Stomach (tissue), 9 donors: ENCODE results near the gene TDRD15. TPM values are rescaled to one million over a fixed set of nuclear protein-coding genes. Genes with fewer than 3 reads are reported as not detected.

Experiments
- DNase-seq, 2 donors: peaks; one replicate each; pipeline versions ENCODE4 v3.0.0 to v3.0.0-alpha.2; 2013 to 2019
- H3K27ac ChIP-seq, 5 donors: fragments of 200-600 bp in 4 of 5; sonication (generic) in 4 of 5; one replicate each; pipeline ENCODE4 v1.5.1; 2013 to 2019; ENCODE audit warnings: mild to moderate bottlenecking in 1 of 5, moderate library complexity in 1 of 5
- H3K27me3 ChIP-seq, 3 donors: fragments of 200-600 bp; sonication (generic); one replicate each; pipeline ENCODE4 v1.5.1; 2017 to 2019; ENCODE audit warnings: mixed run types in 1 of 3
- H3K36me3 ChIP-seq, 4 donors: fragments of 200-600 bp; sonication (generic); 1 replicate in 3 of 4; 2 replicates in 1 of 4; pipeline ENCODE4 v1.5.1; 2016 to 2019
- H3K4me1 ChIP-seq, 4 donors: fragments of 200-600 bp; sonication (generic); one replicate each; pipeline ENCODE4 v1.5.1; 2016 to 2019
- H3K4me3 ChIP-seq, 4 donors: fragments of 200-600 bp; sonication (generic) in 3 of 4; one replicate each; pipeline ENCODE4 v1.5.1; 2016 to 2019; ENCODE audit warnings: mild to moderate bottlenecking in 1 of 4
- H3K9me3 ChIP-seq, 4 donors: fragments of 200-600 bp; sonication (generic); one replicate each; pipeline ENCODE4 v1.5.1; 2016 to 2019
- CTCF ChIP-seq, 7 experiments: fragments of 450-650 bp in 4 of 7; fragments of 200-600 bp in 3 of 7; sonication (generic) in 3 of 7; IDR thresholded peaks; one replicate each; pipeline ENCODE4 v1.5.1; 2016 to 2019; ENCODE audit warnings: antibody characterized with exemption in 7 of 7, control low read depth in 2 of 7, mild to moderate bottlenecking in 1 of 7
- EP300 ChIP-seq: sonication (generic); formaldehyde crosslinking; IDR thresholded peaks from one replicate; pipeline ENCODE4 v1.6.1; 2017; ENCODE audit warnings: antibody characterized with exemption
- POLR2A ChIP-seq, 4 donors: fragments of 450-650 bp; IDR thresholded peaks; one replicate each; pipeline ENCODE4 v1.6.1; 2016; ENCODE audit warnings: antibody characterized with exemption in 4 of 4, control low read depth in 2 of 4, mild to moderate bottlenecking in 1 of 4, moderate library complexity in 1 of 4
- POLR2AphosphoS5 ChIP-seq, 3 donors: sonication (generic); formaldehyde crosslinking; IDR thresholded peaks; one replicate each; pipeline ENCODE4 v1.6.1; 2016; ENCODE audit warnings: antibody characterized with exemption in 3 of 3
- WGBS, 5 donors: extraction: QIAGEN DNeasy Blood & Tissue Kit in 3 of 5; methylation state at CpG; one replicate each; pipeline versions ENCODE4 v1.1.5 to v1.1.7; 2013 to 2018; 5-methylcytosine and 5-hydroxymethylcytosine counted together
- intact Hi-C: fragments of 100-400 bp; cut with DNase I; formaldehyde crosslinking; loops from one replicate; pipeline ENCODE4 v1.15.1; 2023; ENCODE audit warnings: low total_unique reads
- polyA plus RNA-seq, 3 donors: library from polyadenylated mRNA; stranded (reverse); fragments of 200-250 nt; gene quantifications; one replicate each; pipeline ENCODE4 v1.2.3, GENCODE V29; 2013
- total RNA-seq, 5 donors: library from RNA; depleted of rRNA; stranded (reverse); fragments of >200 nt; gene quantifications; one replicate each; pipeline versions ENCODE4 v1.1.0 to v1.2.3, GENCODE V29; 2014 to 2016
- donor health status: healthy with polysubstance abuse.
- donor health status: Bipolar disorder and iron deficiency.
- donor health status: healthy.

TDRD15 gene
- total and polyA plus RNA-seq, 8 donors = under 0.01 TPM; not detected in 7

DNA sequence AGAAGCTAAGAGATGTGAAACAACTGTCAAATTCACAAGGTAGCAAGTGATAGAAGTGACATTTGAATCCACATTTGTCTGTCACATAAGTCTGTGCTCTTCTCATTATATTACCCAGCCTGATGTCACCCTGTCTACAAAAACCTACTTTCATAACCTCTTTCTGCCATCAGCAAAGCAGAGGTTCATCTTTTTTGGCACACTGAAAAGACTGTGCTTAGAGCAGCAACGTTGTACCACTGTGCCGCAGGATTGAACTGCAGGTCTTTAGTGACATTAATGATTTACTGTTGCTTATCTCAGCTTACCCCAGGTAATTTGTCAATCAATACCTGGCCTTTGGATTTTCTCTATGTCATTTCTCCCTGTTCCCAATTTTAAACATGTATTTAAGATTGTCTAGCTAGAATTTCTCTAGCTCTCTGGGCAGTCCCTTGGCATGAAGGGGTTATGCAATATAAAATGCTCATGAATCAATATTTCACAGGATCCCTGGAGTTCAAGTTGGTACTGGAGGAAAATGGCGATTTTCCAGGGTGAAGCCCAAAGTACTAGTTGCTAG lies 31.4 kb upstream of the TDRD15 start:
- Histone ChIP-seq H3K27me3 (no peaks in the 10 kb centered on the region), H3K36me3 (no peaks in the 10 kb centered on the region), H3K9me3 (no peaks in the 10 kb centered on the region), H3K4me1 (no peaks in the 10 kb centered on the region), H3K4me3 (no peak overlapping the region), H3K27ac (no peak overlapping the region)
- intact Hi-C loops = no loop called here
- TF ChIP-seq EP300 (no peak), CTCF (IDR thresholded peaks at IDR 0.05) (no peak), POLR2A (IDR thresholded peaks at IDR 0.05) (no peak), POLR2AphosphoS5 (IDR thresholded peaks at IDR 0.05) (no peak)
- no peak for DNase-seq
- WGBS, 5 donors = 34 to 53% (median 39%) methylated on average over 3 of the region's 3 CpGs

- 32 to 59% (median 39%) methylated on average over 1 of the region's 1 CpG for WGBS, 5 donors
- intact Hi-C loops = no loop called here
Measured at GRCh38 chr2:21095178-21095577, 28.6 kb upstream of the TDRD15 start.

GRCh38 chr2:21095714-21096113 lies 28.1 kb upstream of the TDRD15 start:
- Histone ChIP-seq H3K9me3 (no peaks in the 10 kb centered on the region), H3K27ac (no peak overlapping the region), H3K4me3 (no peak overlapping the region), H3K27me3 (no peaks in the 10 kb centered on the region), H3K36me3 (no peaks in the 10 kb centered on the region), H3K4me1 (no peaks in the 10 kb centered on the region)
- intact Hi-C loops = no loop called here
- TF ChIP-seq POLR2A (IDR thresholded peaks at IDR 0.05) = no peak
- no peak for TF ChIP-seq POLR2AphosphoS5 (IDR thresholded peaks at IDR 0.05)
- TF ChIP-seq EP300 = no peak
- no peak for TF ChIP-seq CTCF (IDR thresholded peaks at IDR 0.05)
- WGBS, 5 donors = 65 to 86% (median 77%) methylated on average over 3 of the region's 3 CpGs
- no peak for DNase-seq

More at GRCh38 chr2:21095178-21095577, 28.6 kb upstream of the TDRD15 start:
- no peak for DNase-seq
- no peaks in the 10 kb centered on the region for H3K36me3 ChIP-seq
- H3K4me1 ChIP-seq = no peaks in the 10 kb centered on the region
- no peaks in the 10 kb centered on the region for H3K27me3 ChIP-seq
- H3K9me3 ChIP-seq = no peaks in the 10 kb centered on the region
- no peak overlapping the region for H3K27ac ChIP-seq
- no peak overlapping the region for H3K4me3 ChIP-seq
- TF ChIP-seq CTCF (IDR thresholded peaks at IDR 0.05) (no peak), EP300 (no peak), POLR2AphosphoS5 (IDR thresholded peaks at IDR 0.05) (no peak), POLR2A (IDR thresholded peaks at IDR 0.05) (no peak)

DNA sequence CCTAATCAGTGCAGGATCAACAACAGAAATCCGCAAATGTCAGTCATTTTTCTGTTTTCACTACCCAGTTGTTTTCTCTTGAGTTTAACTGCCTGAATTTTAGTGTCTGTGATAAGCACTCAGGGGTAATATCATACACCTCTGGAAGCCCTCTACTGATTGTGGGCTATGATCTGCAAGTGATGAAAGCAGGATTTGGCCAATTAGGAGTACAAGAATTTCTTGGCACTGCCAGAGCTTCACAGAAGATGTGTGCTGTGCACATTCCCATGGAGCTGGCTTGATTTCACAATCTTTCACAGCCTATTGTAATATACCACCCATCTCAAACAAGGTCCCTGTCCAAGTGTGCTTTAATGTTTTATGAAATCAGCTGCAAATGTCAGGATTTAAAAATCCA lies 27.3 kb upstream of the TDRD15 start:
- Histone ChIP-seq H3K4me3 (no peak overlapping the region), H3K27me3 (no peaks in the 10 kb centered on the region), H3K36me3 (no peaks in the 10 kb centered on the region), H3K27ac (no peak overlapping the region), H3K4me1 (no peaks in the 10 kb centered on the region), H3K9me3 (no peaks in the 10 kb centered on the region)
- intact Hi-C loops = no loop called here
- no peak for TF ChIP-seq POLR2AphosphoS5 (IDR thresholded peaks at IDR 0.05)
- no peak for TF ChIP-seq CTCF (IDR thresholded peaks at IDR 0.05)
- no peak for DNase-seq
- WGBS, 5 donors = 68 to 92% (median 82%) methylated on average over 1 of the region's 1 CpG
